Neutrophil (primary cell): ENCODE results near the gene SHISAL1.

Source experiments
- H3K27ac ChIP-seq: fragments of 200-600 bp; sonication (generic); 2 replicates; pipeline ENCODE4 v1.5.1; 2016; ENCODE audit warnings: mild to moderate bottlenecking, moderate library complexity
- H3K27me3 ChIP-seq: fragments of 200-600 bp; sonication (generic); 2 replicates; pipeline ENCODE4 v1.6.0; 2016; ENCODE audit warnings: mild to moderate bottlenecking
- H3K36me3 ChIP-seq: fragments of 200-600 bp; sonication (generic); 2 replicates; pipeline ENCODE4 v1.5.1; 2017
- H3K4me1 ChIP-seq, 2 experiments: fragments of 200-600 bp in 1 of 2; sonication (generic) in 1 of 2; 1 replicate in 1 of 2; 2 replicates in 1 of 2; pipeline versions ENCODE4 v1.5.1 to v1.6.1; 2013 to 2016; ENCODE audit warnings: low read depth in 1 of 2, low read length in 1 of 2, mild to moderate bottlenecking in 1 of 2, moderate library complexity in 1 of 2; ENCODE audit not compliant: control insufficient read depth in 1 of 2, insufficient read depth in 1 of 2
- H3K4me3 ChIP-seq, 2 experiments: fragments of 200-600 bp in 1 of 2; sonication (generic) in 1 of 2; 1 replicate in 1 of 2; 2 replicates in 1 of 2; pipeline ENCODE4 v1.5.1; 2013 to 2016; ENCODE audit warnings: low read depth in 1 of 2, low read length in 1 of 2, mild to moderate bottlenecking in 1 of 2, moderate library complexity in 1 of 2
- H3K9me3 ChIP-seq: fragments of 200-600 bp; sonication (generic); 2 replicates; pipeline ENCODE4 v1.5.1; 2016
- CTCF ChIP-seq: fragments of 200-600 bp; sonication (generic); IDR thresholded peaks from 2 replicates; pipeline ENCODE4 v1.5.1; 2016; ENCODE audit warnings: antibody characterized with exemption

SHISAL1 gene

GRCh38 chr22:44358709-44359440 is 46.1 kb upstream of the SHISAL1 start:
- Histone ChIP-seq H3K4me3 (no peak overlapping the region), H3K27me3 (peaks cover 21% of the 10 kb centered on the region), H3K27ac (no peak overlapping the region), H3K4me1 (no peaks in the 10 kb centered on the region), H3K9me3 (no peaks in the 10 kb centered on the region), H3K36me3 (no peaks in the 10 kb centered on the region)
- no peak for TF ChIP-seq CTCF

- Histone ChIP-seq H3K9me3 (no peaks in the 10 kb centered on the region), H3K27ac (no peak overlapping the region)
Observed at GRCh38 chr22:44357966-44358465, 45.3 kb upstream of the SHISAL1 start.

GRCh38 chr22:44357296-44357965 is 44.7 kb upstream of the SHISAL1 start:
- H3K9me3 ChIP-seq: no peaks in the 10 kb centered on the region
- no peak overlapping the region for H3K4me3 ChIP-seq
- H3K27ac ChIP-seq: no peak overlapping the region
- H3K4me1 ChIP-seq: no peaks in the 10 kb centered on the region
- TF ChIP-seq CTCF: no peak
- no peaks in the 10 kb centered on the region for H3K36me3 ChIP-seq
- peaks cover 33% of the 10 kb centered on the region for H3K27me3 ChIP-seq

More at GRCh38 chr22:44357966-44358465, 45.3 kb upstream of the SHISAL1 start:
- no peak overlapping the region for H3K4me3 ChIP-seq
- H3K4me1 ChIP-seq: no peaks in the 10 kb centered on the region
- no peaks in the 10 kb centered on the region for H3K36me3 ChIP-seq
- no peak for TF ChIP-seq CTCF
- H3K27me3 ChIP-seq: peaks cover 27% of the 10 kb centered on the region

GRCh38 chr22:44355716-44356070 is 42.9 kb upstream of the SHISAL1 start:
- Histone ChIP-seq H3K9me3 (no peaks in the 10 kb centered on the region), H3K36me3 (no peaks in the 10 kb centered on the region), H3K27ac (no peak overlapping the region), H3K4me1 (no peaks in the 10 kb centered on the region), H3K4me3 (no peak overlapping the region), H3K27me3 (peaks cover 50% of the 10 kb centered on the region)
- no peak for TF ChIP-seq CTCF

GRCh38 chr22:44354288-44354687 is 41.5 kb upstream of the SHISAL1 start:
- no peaks in the 10 kb centered on the region for H3K4me1 ChIP-seq
- TF ChIP-seq CTCF: no peak
- H3K36me3 ChIP-seq: no peaks in the 10 kb centered on the region
- H3K27ac ChIP-seq: no peak overlapping the region
- H3K27me3 ChIP-seq: peaks cover 62% of the 10 kb centered on the region
- no peaks in the 10 kb centered on the region for H3K9me3 ChIP-seq
- no peak overlapping the region for H3K4me3 ChIP-seq
